Tibial nerve (tissue), 3 donors: ENCODE measurements around the gene KCNJ18.
"Not testable (repeated sequence)": the region's sequence is repeated elsewhere in the genome, so short reads cannot be mapped to it uniquely, and the experiment has no call there.

ENCODE experiments used
- CTCF ChIP-seq, 5 experiments: fragments of 200-600 bp in 3 of 5; fragments of 450-650 bp in 2 of 5; sonication (generic) in 3 of 5; IDR thresholded peaks; one replicate each; pipeline ENCODE4 v1.5.1; 2016 to 2019; ENCODE audit warnings: antibody characterized with exemption in 5 of 5, mild to moderate bottlenecking in 3 of 5, moderate library complexity in 2 of 5
- POLR2A ChIP-seq, 2 donors: fragments of 450-650 bp; IDR thresholded peaks; one replicate each; pipeline ENCODE4 v1.6.1; 2017; ENCODE audit warnings: antibody characterized with exemption in 2 of 2, mild to moderate bottlenecking in 2 of 2, moderate library complexity in 2 of 2

- not testable (repeated sequence) for TF ChIP-seq CTCF, POLR2A (IDR thresholded peaks at IDR 0.05)
Measured at GRCh38 chr17:21739485-21739884, 47.2 kb downstream of the KCNJ18 start.
